Stimulated activated naive CD8-positive, alpha-beta T cell treated with anti-CD3 and anti-CD28 coated beads, Interleukin-15, Interleukin-2, amounts not matched to agents 100 ng/mL and 50 ng/mL, for 24 hours (primary cell): Measurements from ENCODE around the gene MGAT4B.

Source experiments
- H3K27ac Mint-ChIP-seq: one replicate; pipeline ENCODE4 v1.8.0; 2021; ENCODE audit warnings: mild to moderate bottlenecking, mixed read lengths
- H3K27me3 Mint-ChIP-seq: one replicate; pipeline ENCODE4 v1.8.0; 2021; ENCODE audit warnings: mixed read lengths
- H3K36me3 Mint-ChIP-seq: one replicate; pipeline ENCODE4 v1.8.0; 2021; ENCODE audit warnings: low read depth, mixed read lengths
- H3K4me1 Mint-ChIP-seq: one replicate; pipeline ENCODE4 v1.8.0; 2021; ENCODE audit warnings: low read depth, mixed read lengths
- H3K4me3 Mint-ChIP-seq: one replicate; pipeline ENCODE4 v1.8.0; 2021; ENCODE audit warnings: mild to moderate bottlenecking, mixed read lengths
- H3K9me3 Mint-ChIP-seq: one replicate; pipeline ENCODE4 v1.8.0; 2021; ENCODE audit warnings: mixed read lengths

Gene MGAT4B

GRCh38 chr5:179803651-179804554, 2.8 kb downstream of the MGAT4B start:
- Mint-ChIP-seq H3K4me1 (peaks cover 38% of the 10 kb centered on the region), H3K36me3 (peaks cover 16% of the 10 kb centered on the region), H3K27me3 (no peaks in the 10 kb centered on the region), H3K9me3 (no peaks in the 10 kb centered on the region), H3K27ac (peak overlapping the region; percentile 61), H3K4me3 (peak overlapping the region; percentile 84)

DNA sequence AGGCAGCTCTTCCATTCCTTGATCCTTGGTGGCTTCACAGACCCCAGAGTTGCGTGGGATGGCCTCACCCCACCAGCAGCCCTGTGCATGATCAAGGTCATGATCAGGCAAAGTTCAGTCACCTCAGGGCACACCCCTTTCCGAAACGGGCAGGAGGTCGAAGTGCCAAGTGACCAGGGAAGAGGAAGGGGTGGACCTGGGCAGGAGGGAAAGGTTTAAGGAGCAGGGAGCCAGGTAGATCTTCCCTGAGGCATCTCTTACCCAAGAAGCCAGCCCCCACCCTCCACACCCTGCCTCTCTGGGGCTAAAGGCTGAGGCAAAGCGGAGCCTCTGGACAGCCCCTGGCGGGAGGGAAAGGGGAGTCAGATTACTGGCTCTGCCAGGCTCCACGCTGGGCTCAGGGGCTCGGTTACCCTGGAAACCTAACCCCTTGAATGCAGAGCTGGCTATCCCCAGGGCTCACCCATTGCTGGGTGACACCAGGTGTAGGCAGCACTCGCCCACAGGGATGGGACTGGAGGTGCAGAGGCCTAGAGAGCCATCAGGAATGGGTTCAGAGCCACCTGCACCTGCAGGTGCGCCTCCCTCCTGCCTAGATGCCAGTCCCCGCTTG, 3.6 kb downstream of the MGAT4B start:
- H3K4me1 Mint-ChIP-seq, result peaks cover 36% of the 10 kb centered on the region
- peak overlapping the region; percentile 26 for H3K27ac Mint-ChIP-seq
- H3K9me3 Mint-ChIP-seq, result no peaks in the 10 kb centered on the region
- peaks cover 17% of the 10 kb centered on the region for H3K36me3 Mint-ChIP-seq
- H3K27me3 Mint-ChIP-seq, result no peaks in the 10 kb centered on the region
- H3K4me3 Mint-ChIP-seq, result no peak overlapping the region

DNA sequence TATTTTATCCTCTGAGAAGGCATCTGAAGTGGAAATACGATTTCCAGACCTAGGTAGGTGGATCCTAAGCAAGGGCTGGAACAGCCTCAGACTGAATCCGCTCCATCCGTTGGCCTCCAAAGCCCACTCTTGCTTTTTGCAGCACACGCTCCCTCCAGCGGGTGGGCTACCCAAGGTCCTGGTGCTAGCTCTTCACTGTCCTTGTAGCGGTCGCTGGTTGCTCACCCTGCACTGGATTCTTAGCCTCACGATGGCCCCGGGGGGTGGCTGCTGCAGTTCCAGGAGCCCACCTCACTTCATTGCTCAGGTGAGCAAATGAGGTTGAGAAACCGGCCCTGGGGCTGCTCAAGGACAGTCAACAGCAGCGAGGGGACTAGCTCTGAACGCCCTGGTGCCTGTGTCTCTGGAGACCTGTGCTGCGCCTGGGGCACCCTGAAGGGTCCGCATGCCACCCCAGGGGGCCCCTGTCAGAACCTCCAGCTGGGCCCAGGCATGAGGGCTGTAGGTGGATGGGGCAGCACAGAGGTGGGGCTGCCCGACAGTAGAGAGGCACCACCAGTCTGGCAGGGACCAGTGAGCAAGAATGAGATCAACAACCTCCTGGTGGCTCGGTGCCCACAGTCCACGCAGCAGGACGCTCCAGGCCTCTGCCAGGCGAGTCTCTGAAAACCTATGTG, 4.3 kb downstream of the MGAT4B start:
- no peaks in the 10 kb centered on the region for H3K9me3 Mint-ChIP-seq
- peak overlapping the region; percentile 26 for H3K27ac Mint-ChIP-seq
- H3K4me1 Mint-ChIP-seq, result peaks cover 35% of the 10 kb centered on the region
- no peak overlapping the region for H3K4me3 Mint-ChIP-seq
- no peaks in the 10 kb centered on the region for H3K27me3 Mint-ChIP-seq
- peaks cover 17% of the 10 kb centered on the region for H3K36me3 Mint-ChIP-seq

DNA sequence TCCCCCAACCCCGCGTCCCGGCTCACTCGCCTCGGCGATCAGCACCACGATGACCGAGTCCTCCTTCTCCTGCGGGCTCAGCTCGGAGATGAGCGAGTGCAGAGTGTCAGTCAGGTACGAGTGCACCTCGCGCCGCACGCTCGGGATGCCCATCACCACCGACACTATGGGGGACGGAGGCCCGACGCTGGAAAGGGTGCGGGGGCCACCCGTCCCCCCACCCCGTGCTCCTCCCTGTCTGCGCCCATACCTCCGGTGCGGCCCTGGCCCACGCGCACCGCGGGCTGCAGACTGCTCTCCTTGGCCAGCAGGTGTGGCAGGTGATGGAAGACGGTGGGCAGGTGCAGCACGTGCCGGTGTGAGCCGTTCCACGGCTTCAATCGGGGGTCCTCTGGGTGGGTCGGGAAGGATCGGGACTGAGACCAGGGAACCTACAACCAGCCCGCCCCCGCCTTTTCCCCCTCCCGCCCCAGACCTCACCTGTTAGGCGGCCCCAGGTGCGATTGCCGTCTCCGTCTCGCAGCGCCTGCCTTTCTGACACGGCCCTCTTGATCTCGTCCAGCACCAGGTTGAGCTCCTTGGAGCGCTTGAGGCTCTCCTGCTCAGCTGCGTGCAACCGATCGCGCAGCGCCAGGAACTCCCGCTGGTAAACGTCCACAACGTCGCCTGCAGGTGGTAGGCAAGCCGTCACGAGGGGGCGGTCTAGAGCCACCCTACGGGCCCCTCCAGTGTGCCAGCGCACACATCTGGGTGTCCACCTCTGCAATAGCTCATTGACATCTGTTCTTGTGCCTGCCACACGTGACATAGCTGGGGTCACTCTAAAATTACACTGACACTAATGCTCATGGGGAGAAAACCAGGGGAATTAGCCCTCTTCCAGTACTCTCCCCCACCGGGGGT, 5.1 kb downstream of the MGAT4B start:
- H3K4me3 Mint-ChIP-seq, result no peak overlapping the region
- no peak overlapping the region for H3K27ac Mint-ChIP-seq

DNA sequence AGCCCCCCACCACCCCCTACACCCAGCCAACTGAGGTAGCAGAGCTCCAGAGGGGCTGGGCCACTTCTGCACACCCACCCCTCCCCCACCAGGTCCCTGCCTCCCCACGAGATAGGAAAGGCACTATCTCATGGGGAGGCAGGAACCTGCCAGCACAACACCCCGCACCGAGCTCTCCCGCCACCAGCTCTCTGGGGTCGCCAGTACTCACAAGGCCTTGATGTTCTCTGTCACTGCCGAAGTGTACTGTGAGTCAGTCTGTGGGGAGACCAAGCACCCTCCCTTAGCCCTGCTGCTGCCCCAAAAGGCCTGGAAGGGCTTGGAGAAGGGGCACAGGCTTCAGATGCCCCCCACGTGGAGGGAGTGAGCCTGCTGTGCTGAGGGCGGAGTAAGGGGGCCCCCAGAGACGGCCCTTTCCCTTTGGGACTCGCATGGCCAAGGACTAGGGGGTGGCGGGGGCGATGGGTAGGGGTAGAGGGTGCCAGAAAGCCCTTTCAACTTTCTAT, 5.9 kb downstream of the MGAT4B start:
- Mint-ChIP-seq H3K36me3 (peaks cover 22% of the 10 kb centered on the region), H3K27me3 (no peaks in the 10 kb centered on the region), H3K4me3 (no peak overlapping the region), H3K9me3 (no peaks in the 10 kb centered on the region), H3K27ac (no peak overlapping the region), H3K4me1 (peaks cover 40% of the 10 kb centered on the region)

More for the DNA sequence above, 5.1 kb downstream of the MGAT4B start:
- Mint-ChIP-seq H3K4me1 (peaks cover 40% of the 10 kb centered on the region), H3K9me3 (no peaks in the 10 kb centered on the region), H3K27me3 (no peaks in the 10 kb centered on the region), H3K36me3 (peaks cover 22% of the 10 kb centered on the region)

DNA sequence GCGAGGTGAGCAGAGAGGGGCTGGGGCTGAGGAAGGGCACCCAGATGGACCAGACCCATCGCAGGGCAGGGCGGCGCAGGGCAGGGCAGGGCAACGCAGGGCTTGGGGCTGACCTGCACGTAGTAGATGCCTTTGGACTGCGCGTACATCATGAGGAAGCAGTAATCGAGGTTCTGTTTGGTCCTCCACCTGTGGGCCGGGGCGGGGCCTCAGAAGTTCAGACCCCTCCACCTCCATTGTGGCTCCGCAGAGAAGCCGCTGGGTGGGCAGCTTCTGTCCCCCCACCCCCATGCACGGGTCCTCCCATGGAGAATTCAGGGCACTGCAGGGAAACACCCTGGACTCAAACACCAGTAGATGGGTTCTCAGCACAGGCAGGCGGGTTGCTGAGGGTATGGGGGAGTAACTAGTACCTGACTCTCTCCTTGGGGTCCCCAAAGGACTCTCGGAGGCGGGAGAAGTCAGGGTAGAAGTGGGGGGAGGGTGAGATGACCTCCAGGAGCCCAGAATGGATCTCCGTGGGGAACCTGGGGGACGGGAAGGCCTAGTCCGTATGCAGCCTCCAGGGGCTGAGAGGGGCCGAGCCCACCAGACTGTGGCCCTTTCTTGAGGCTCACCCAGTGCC, 6.5 kb downstream of the MGAT4B start:
- Mint-ChIP-seq H3K9me3 (no peaks in the 10 kb centered on the region), H3K4me1 (peaks cover 37% of the 10 kb centered on the region), H3K27ac (no peak overlapping the region), H3K27me3 (no peaks in the 10 kb centered on the region), H3K36me3 (peaks cover 22% of the 10 kb centered on the region), H3K4me3 (no peak overlapping the region)

GRCh38 chr5:179799644-179799973, 7.1 kb downstream of the MGAT4B start:
- H3K27ac Mint-ChIP-seq, result no peak overlapping the region

DNA sequence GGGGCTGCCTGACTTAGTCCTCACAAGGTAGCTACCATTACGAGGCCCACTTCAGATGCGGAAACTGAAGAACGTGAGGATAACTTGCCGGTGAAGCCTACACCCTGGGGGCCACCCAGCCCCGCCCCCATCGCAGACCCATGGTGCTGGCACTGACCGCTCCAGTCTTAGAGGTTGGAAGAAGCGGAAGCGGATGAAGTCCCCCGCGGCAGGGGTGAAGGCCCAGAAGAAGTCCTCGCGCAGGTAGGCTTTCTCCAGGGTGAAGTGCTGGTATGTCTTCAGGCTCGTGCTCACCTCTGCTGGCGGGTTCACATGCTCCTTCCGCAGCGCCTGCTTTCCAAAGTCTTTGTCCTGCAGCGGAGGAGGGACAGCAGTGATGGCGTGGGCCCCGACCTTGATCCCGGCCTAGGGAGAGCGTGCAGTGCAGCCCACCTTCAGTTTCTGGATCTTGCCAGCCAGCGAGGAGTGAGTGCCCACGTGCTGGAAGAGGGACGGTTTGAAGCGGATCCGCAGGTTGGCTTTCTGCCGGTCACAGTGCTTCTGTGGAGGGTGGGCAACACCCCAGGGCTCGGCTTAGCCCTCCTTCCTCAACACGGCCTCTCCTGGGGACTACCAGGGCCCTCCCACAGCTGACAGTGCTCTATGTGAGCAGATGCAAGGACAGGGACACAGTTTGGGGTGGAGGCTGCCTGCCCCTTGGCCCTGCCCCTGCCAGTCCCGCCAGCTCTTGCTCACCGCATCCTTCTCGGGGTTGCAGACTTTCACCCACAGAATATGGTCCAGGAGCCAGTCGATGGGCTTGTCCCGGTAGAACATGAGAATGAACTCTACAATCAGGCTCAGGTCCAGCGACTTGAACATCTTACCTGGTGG, 7.7 kb downstream of the MGAT4B start:
- Mint-ChIP-seq H3K4me1 (peaks cover 35% of the 10 kb centered on the region), H3K27ac (no peak overlapping the region), H3K36me3 (peaks cover 22% of the 10 kb centered on the region), H3K4me3 (no peak overlapping the region), H3K9me3 (no peaks in the 10 kb centered on the region), H3K27me3 (no peaks in the 10 kb centered on the region)

More at GRCh38 chr5:179799644-179799973, 7.1 kb downstream of the MGAT4B start:
- Mint-ChIP-seq H3K36me3 (peaks cover 22% of the 10 kb centered on the region), H3K4me1 (peaks cover 35% of the 10 kb centered on the region), H3K9me3 (no peaks in the 10 kb centered on the region), H3K27me3 (no peaks in the 10 kb centered on the region), H3K4me3 (no peak overlapping the region)

DNA sequence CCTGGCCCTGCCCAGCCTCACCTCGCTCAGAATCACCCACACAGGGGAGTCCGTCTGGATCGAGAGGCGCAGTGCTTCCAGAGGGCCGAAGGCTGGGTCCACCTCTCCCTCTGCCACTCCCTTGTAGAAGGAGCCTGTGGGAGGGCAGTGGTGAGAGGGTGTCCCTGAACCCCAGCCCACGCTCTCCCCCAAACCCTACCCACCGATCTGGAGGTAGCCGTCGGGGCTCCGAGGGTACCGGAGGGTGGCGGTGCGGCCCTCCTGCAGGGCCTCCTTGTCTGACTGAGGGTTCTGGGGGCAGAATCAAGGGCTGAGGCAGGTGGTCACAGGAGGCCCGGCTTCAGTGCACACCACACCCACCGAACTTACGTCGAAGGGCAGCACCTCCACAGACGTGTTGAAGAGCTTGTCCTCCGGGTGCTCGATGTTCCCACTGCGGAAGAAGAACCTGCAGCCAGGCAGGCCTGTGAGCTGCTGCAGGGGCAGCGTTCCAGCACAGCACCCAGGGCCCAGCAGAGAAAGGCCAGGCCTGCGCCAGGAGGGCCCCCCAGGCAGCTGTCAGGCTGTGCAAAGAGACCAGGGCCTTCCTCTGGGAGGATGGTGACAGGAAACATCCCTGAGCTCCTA, 8.4 kb downstream of the MGAT4B start:
- Mint-ChIP-seq H3K36me3 (peaks cover 22% of the 10 kb centered on the region), H3K4me3 (no peak overlapping the region), H3K27ac (no peak overlapping the region), H3K27me3 (no peaks in the 10 kb centered on the region), H3K9me3 (no peaks in the 10 kb centered on the region), H3K4me1 (peaks cover 37% of the 10 kb centered on the region)

- peaks cover 22% of the 10 kb centered on the region for H3K36me3 Mint-ChIP-seq
- H3K27ac Mint-ChIP-seq, result no peak overlapping the region
- peaks cover 37% of the 10 kb centered on the region for H3K4me1 Mint-ChIP-seq
- H3K9me3 Mint-ChIP-seq, result no peaks in the 10 kb centered on the region
- no peaks in the 10 kb centered on the region for H3K27me3 Mint-ChIP-seq
- H3K4me3 Mint-ChIP-seq, result no peak overlapping the region
Measured at GRCh38 chr5:179797741-179798140, 8.9 kb downstream of the MGAT4B start.

GRCh38 chr5:179796877-179797608, 9.6 kb downstream of the MGAT4B start:
- Mint-ChIP-seq H3K27ac (no peak overlapping the region), H3K4me3 (peak overlapping the region; percentile 55), H3K9me3 (no peaks in the 10 kb centered on the region), H3K4me1 (peaks cover 31% of the 10 kb centered on the region), H3K27me3 (no peaks in the 10 kb centered on the region), H3K36me3 (peaks cover 22% of the 10 kb centered on the region)
